Dedifferentiated amniotic fluid mesenchymal stem cell (primary cell): ENCODE data around the gene USPL1.

Experiments
- DNase-seq: peaks from one replicate; pipeline ENCODE4 v3.0.0-alpha.2; 2016; ENCODE audit errors: extremely low spot score

USPL1 gene

DNA sequence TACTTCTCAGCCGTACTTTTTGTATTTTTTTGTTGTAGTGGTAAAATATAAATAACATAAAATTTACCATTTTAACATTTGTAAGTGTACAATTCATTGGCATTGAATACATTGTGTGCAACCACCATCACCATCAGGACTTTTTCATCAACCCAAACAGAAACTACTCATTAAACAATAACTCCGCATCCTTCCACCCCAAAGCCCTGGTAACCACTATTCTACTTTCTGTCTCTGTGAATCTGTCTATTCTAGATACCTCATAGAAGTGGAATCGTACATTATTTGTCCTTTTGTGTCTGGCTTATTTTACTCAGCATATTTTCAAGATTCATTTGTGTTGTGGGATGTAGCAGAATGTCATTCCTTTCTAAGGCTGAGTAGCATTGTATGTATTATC, 38.5 kb downstream of the USPL1 start:
- no peak for DNase-seq

DNA sequence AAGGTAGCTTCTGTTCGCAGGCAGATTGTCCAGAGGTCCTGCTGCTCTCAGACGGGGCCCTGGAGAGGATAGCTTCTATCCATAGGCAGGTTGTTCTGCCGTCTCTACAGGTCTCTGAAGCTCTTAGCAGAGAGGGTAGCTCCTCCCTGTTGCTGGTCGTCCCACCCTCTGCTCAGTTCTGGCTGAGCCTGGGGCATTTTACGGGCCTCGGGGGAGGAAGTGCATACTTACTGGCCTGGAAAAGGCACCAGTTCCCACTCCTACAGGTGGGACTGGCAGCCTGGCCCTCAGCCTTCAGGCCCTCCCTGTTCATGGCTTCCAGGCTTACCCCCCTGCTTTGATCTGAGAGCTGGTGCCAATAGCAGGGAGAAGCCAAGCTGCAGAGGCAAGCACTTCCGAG, 42.3 kb downstream of the USPL1 start:
- no peak for DNase-seq

DNA sequence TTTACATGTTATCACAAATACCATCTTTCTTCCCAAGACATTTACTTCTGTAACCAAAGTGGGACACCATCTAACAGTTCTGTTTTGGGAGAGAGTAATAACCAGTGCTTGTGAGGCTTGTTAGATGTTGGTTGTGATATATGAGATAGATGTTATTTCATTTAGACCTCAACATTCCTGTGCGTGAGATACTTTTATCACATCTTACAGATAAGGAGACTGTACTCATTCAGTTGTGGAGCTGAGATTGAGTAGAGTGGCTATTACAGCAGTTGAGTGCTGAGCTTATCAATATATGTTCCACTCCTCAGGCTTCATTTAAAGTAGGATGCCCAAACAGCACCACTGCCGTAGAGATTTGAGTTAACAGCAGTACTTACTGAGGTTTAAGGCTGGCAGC, 43.1 kb downstream of the USPL1 start:
- DNase-seq, result no peak

DNA sequence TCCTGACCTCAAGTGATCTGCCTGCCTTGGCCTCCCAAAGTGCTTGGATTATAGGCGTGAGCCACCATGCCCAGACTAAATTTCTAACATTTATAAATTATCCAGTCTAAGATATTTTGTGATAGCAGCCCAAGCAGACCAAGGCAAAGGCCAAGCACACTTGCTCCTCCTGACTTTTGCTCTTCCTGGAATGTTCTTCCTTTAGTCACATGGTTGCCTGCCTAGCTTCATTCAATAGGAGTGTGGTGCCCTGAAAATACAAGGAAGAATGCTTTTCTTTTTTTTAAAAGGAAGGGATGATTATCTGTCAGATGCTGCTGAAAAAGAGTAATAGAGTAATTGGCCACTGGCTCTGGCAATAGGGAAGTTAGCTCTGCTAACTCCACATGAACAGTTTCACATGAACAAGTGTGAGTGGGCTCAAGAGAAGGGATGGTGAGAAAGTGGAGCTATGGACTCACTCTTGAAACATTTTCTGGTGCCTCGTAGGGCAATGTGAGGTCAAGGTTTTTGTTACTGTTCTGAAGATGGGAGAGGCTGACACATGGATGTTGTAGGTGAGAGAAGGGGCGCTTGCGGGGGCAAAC, 47.1 kb downstream of the USPL1 start:
- no peak for DNase-seq

DNA sequence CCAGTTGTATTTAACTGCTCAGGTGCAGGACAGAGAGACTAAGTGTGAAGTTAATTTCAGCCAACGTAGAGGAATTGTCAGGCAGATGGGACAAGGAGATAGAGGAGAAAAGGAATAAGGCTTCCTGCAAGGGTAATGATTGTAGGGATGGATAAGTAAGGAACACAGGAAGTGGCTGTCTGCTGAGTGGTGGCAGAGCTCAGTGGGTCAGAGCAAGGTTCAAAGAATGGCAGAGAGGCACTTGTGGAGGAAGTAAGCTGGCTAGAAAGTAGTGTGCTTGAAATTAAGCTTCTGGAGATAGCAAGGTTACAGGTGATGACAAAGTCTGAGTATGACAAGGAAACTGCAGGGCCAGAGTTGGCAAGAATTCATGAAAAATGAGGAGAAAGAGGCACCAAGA, 47.9 kb downstream of the USPL1 start:
- DNase-seq, result no peak

DNA sequence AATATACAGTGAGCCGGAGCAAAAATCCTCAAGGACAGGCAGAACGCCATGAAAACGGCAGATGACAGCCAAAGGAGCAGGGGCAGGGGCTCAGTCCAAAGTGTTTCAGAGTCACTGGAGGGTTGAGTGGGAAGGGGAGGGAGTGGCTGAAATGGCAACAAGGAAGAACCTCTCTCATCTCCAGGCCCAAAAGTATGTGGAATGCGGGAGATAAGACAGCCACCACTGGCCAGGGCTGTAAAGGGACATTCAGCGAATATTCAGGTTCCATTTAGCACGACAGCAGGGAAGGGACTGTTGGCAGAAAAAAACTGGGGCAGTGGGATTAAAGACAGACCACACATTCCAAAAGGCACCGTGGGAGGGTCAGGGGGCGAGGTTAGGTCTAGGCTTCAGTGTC, 48.4 kb downstream of the USPL1 start:
- no peak for DNase-seq

DNA sequence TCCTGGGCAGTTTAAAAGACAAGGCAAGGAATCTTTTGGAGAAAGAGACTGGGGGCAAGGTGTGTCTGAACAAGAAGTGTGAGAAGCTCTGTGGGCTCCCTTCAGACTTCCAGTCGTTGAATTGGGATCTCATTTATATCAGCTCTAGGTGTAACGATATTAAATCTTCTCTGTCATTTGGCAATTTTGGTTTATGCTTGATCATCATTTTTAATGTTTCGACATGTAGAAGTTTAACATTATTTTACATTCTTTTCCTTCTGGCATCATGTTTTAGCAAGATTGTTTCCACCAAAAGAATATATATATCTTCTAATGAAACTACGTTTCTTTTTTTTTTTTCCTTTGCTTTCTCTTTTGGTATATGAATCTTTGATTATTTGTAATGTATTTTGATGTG, 49.3 kb downstream of the USPL1 start:
- no peak for DNase-seq

DNA sequence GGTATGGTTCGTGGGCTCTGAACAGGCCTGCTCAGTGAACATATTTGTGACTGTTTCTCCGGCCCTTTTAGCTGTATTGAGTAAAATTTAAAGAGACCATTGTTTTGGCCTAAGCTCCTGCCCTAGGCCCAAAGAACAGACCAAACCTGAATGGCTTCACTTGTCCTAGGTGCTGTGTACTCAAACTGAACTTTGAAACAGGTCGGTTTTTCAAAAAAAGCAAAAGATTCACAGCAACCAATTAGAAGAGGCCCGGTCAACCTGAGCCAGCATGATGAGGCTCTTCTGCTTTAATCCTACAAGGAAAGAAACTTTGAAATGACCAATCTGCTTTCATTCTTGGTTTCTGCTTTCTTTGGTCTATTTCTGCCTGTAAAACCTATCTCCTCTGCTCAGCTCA, 50.6 kb downstream of the USPL1 start:
- DNase-seq, result no peak

DNA sequence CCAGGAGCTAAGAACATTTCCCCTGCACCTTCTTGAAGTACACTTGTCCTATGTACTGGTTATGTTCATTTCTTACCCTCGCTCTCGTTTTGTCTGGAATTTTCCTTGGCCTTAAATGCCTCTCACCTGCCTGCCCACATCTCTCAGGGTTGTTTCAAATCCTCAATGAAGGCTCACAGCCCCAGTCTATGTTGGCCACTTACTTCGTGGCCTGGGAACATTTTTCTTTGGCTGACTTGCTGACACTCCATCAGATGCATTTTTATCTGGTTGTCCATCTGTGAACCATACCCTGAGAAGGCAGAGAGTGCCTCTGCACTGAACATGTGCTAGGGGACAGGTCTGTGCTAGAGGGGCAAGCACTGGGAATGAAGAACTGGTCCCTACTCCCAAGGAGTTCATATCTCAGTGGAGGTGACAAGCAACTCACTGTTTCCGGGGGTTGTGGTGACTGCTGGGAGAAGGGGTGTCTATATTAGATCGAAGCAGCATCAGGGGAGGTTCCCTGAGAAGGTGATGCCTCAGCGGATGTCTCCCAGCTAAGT, 53.6 kb downstream of the USPL1 start:
- DNase-seq, result no peak

DNA sequence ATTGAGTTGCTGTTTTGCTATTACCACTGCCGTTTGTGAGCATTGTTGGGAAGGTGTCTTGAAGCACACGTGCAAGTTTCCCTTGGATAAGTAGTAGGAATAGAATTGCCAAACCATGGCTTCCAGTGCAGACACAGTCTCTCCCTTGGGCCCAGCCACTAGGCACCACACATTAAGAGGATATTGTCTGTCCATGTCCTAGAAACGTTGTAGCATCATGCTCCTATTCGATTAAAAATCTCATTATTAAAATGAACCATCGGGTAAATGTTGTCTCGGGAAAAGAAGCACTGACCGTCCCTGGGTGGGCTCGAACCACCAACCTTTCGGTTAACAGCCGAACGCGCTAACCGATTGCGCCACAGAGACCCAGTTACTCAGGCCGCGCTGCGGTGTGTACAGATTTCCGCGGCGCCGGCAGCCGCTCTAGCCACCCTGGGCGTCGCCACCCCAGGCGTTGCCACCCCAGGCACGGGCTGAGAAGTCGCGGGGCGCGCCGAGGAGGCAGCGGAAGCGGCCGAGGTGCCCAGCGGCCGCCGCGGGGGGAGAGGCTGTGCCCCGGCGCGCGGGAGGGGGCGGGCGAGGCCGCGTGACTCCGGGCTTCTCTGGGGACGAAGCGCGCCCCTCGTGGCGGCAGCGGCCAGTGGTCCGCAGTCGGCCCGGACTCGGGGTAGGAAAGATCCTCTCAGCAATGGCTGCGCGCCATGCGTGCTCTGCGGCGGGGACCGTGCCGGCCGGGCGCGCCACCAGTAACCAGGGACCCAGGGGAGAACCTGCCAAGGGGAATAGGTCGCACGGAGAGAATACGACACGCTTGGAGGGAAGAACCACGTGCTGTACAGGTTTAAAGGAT, 56.2 kb downstream of the USPL1 start:
- peak; percentile 84 for DNase-seq

DNA sequence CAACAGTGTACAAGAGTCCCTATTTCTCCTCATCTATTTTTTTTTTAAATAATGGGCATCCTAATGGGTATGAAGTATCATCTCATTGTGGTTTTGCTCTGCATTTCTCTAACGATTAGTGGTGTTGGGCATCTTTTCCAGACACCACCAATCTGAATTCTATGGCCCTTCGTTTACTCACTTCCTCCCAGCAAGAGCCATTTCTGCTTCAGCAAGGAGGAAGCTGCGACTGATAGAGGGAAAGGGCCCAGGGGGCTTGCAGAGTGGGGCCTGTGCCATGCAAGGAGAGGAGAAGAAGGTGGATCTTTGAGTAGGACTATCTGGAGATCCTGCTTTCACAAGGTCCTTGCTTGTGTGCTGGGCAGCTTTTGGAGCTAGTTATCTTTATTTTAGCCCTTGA, 58.0 kb downstream of the USPL1 start:
- no peak for DNase-seq

DNA sequence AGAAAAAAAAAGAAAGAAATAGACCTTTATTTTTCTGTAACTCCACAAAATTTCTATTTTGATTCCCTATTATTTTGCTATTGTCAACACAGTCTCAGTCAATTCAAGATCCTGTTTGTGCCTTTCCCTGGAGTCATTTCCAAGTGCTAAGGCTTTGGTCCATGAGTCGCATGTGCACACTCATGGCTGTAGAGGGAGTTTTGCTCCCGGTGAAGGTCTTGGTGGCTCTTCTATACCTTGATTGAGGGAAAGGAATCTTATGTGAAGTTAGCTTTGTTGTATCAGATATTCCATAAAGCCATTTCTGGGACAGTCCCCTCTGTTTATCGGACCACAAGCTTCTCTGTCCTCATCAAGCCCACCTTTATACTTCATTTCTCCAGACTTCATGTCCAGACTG, 59.0 kb downstream of the USPL1 start:
- no peak for DNase-seq

DNA sequence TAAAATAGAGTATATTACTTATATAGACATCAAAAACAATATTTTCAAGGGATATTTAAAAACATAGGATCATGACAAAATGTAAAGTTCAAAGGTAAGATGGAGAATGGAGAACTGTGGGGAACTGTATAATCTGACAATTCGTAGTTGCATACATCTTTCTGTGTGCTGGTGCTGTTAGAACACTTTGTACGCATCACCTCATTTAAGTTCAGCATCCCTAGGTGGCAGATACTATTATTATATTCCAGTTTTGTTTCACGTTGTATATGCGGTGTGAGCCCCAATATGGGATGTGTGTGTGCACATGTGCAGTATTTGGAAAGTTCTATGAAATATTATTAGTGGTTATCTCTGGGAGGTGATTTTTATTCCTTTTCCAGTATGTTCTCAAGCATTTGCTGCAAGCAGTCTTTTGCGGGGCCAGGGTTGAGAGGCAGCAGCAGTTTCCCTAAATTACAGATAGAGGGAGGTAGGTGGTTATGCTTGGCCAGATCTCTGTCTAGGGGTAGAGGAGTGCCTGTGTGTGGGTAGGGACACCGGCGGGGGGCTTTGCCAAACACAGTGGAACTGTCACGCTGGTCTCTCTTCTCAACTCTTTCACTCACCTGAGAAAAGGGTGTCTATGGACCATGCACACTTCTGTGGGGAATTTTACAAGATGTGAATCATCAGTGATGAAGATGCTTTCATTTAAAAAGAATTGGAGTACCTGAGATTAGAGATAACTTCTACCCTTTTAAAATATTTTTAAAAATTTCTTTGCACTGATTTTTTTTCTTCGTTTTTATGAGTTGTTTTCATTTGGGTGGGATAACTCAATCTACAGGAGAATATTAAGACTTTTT, 62.0 kb downstream of the USPL1 start:
- no peak for DNase-seq

DNA sequence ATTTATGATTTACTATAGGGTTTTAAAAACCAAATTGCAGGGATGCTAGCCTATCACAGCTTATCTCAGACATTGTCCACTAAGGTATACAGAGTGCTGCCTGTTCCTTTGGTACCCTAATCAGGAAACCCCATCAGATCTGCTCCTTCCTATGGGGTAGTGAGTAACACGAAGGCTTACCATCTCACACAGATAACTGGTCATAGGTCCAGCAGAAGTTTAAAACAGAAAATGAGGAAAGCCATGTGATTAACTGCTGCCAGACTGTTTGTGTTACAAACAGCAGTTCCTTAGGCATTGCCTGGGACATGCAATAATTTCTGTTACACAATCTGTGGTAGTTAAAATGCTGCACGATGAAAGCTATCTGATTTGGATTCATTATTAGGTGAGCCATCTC, 64.1 kb downstream of the USPL1 start:
- no peak for DNase-seq

DNA sequence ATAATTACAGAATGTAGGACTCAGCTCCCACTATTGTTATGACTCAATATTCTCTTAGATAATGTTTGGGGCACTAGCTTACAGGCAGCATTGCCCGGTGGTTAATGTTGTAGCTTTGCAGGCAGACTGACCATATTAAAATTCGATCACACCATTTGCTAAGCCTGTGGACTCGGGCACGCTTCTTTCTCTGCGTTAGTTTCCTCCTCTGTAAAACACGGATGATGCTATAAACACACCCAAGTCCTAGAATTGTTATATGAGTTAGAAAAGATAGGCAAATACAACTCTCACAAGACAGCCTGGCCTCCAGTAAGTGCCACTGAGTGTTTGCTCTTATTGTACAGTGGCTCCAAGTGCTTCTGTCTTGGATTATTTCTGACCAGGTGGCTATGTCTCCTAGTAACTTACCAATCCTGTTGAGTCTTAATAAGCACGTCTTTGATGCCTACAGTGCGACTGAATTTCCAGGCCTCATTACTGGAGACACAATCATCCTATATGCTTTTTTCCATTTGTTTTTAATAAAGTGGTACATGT, 67.7 kb downstream of the USPL1 start:
- no peak for DNase-seq

DNA sequence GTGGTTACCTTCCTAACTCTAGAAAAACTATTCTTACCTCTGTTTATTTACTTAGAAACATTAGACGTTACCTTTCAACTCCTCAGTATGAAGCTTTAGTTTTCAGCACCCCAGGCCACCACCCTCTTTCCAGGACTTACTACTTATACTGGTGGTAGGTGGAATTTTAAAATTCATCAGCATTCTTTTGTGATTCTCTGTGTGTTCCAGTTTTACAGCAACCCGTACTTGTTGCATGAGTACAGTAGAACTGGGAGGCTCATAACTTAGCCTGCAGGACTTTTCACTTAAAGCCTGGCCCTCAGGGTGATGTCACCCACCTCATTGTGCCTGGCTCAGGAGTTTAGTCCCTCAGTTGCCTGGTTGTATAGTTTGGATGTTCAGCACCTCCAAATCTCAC, 68.3 kb downstream of the USPL1 start:
- no peak for DNase-seq

DNA sequence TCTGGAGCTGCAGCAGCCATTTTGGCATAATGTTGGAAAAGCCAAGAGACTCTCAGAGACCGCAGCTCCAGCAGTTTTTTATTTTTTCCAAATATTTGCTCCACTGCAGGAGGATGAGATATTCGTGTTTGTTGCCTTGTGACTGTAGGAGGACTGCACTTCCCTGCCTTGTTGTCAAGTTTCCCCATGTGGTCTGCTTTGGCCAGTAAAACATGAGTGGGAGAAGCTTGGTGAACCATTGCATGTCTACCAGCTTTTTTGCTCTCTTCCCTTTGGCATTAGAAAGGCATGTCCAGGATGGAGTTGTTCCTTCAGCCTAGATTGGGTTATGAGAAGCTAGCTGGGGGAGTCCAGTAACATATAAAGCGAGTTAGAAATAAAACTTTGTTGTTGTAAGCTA, 69.9 kb downstream of the USPL1 start:
- no peak for DNase-seq

DNA sequence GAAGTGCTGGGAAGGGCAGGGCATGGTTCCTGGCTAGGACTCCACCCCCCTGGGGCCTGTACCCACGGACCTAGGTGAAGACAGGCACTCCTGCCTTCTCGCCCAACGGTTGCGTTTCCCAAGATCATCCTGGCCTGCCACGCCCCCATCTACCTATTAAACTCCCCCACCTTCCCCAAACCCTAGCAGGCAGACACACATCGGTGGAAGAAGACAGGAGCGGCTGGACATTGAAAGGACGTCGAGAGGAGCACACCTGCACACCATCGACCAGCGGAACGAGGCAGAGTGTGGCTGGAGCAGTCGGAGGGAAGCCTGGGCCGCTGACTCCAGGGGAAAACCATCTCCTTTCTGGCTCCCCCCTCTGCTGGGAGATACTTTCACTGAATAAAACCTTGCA, 72.0 kb downstream of the USPL1 start:
- DNase-seq, result no peak

DNA sequence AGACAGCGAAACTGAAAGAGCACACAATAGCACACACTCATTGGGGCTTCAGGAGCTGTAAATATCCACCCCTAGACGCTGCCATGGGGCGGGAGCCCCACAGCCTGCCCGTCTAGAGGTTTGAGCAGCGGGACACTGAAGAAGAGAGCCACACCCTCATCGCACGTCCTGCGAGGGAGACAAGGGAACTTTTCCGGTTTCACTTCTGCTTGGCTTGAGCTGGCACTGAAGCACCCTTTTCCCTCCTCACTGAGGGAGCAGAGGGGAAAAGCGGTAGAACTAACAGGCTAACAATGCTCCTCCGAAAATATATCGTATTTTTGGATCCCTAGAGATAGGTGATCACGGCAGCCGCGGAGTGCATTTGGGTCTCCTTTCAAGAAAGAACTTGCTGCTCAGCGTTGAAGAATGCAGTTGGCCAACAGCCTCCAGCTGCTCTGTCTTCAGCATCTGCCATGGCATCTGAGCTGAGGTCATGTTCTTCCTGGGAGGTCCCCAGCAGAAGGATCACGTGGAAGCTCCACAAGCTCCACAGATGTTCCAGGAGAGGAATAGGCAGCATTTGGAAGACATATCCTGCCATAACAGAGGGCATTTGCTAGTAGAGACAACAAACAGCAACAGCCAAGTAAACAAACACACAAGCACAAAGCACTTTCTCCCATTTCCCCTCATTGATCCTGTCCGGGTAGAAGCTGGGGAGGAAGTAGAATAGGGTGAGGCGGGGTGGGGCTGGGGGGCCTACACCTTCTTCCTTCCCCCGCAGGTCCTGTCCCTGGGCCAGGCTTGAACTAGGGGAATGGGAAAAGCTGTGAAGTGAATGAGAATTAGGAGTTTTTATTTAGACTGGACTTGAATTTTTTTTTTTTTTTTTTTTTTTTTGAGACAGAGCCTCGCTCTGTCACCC, 72.8 kb downstream of the USPL1 start:
- DNase-seq, result peak; percentile 74

DNA sequence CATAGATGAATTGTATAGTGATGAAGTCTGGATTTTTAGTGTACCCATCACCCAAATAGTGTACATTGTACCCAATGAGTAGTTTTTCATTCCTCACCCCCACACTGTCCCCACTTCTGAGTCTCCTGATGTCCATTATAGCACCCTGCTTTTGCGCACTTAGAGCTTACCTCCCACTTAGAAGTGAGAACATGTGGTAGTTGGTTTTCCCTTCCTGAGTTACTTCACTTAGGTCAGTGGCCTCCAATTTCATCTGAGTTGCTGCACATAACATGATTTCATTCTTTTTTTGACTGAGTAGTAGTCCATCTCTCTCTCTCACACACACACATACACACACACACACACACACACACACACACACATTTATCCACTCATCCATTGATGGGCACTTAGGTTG, 74.4 kb downstream of the USPL1 start:
- DNase-seq, result no peak
